ENCODE measurements around the gene EVA1A. TPM values are rescaled to one million over a fixed set of nuclear protein-coding genes. Genes with fewer than 3 reads are reported as not detected.

Gene EVA1A
- polyA plus RNA-seq, 5 donors, result 25.2 to 36.4 (median 30.1) TPM

DNA sequence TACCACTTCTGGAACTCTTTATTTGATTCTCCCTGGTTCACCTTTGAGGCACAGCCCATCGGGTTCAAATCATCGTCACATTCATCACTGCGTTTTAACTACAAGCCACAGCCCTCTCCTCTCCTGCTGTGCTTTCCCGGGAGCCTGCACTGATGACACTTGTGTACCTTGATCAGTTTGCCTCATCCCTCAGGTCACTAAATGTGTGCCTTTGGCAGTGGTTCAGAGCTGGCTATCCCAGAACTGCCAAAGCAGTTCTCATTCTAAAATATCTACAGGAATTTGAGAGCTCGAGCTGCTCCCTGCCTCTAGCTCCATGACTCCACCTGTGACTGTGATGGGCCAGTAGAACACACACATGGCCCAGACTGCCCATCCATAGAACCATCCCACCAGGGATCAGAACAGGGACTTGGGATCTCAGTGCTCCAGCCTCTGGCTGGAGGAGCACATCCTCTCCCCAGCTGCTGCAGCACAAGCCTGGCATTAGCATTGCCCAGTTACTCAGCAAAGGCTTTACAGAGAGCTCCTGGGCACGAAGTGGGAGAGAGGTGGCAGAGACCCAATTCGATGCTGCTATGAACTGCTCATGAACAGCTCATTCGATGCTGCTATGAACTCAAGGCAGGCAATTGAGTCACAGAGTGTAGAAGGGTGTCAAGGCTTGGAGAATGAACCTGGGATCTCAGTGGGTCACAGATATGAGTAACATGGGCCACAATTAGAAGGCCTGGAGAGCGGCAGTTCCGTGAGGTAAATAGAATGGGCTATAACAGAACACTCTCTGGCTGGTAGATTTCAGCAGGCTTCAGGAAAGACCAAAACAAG lies 41.9 kb downstream of the EVA1A start:
- DNase-seq, result no peak

DNA sequence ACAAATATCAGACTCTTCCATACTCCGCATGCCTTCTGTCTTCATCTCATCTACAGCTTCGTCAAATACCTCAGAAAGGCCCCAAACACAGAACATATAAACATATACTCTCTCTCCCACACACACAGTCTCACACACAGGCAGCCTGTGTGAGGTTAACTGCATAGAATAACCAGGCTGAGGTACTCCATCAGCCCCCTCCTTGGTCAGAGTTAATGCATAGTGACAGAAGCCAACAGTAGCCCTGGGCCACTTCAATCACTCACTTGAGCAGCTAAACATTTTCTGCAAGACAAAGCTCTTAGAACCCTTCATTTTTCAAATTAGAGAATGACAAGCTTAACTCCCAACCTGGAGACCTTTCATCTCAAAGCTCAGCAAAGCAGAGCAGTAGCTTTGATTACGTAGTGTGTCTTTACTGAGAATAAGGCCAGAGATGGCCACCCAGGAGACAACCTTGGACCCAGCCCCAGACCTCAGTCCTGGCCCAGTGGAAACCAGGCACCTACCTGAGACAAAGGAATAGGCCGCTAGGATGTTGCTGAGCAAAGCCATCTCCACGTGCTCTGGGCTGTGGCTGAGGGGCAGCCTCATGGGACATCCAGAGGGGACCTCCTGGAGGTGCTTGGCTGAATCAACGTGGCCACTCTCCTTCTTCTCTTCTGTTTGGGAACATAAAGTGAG lies 43.0 kb downstream of the EVA1A start:
- DNase-seq, result no peak

DNA sequence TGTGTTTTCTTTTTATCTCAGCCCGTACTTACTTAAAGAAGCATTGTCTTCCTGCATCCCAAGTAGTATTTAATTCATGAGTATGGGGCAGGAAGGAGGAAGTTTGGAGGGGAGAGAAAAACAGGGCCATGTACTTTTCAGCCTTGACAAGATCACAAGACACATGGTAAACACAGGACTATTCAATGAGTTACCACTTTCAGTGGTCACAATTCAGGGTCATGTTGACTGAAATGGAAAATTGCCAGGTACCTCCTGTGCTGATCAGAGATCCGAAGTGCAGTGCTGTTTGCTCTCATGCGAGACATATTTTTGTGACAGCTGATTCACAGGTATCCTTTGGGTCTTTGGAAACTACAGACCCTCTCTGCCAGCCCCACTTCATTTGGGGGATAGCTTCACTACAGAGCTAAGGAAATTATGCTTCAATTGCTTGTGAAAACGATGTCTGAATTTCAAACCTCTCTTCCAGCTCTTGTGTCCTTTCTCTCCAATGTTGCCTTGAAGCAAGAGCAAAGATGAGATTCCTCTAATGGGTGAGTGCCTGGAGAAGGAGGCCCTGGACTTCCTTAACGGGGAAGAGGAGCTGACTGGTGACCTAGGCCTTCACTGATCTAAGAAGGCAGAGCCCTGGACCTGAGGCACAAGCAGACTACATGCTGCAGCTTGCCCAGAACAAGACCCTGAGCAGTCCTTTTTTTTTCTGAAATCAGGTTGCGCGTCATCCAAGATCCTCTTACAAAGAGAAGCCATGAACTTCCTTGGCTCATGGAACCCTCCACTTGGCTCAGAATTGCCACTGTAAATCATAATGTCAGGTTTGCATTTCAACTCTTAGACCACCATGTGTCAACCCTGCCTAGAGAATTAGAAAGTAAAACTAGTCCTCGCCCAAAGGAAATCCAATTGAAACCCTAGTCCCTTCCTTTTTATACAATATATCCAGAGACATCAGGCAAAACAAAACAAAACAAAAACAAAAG lies 44.1 kb downstream of the EVA1A start:
- DNase-seq, result no peak

DNA sequence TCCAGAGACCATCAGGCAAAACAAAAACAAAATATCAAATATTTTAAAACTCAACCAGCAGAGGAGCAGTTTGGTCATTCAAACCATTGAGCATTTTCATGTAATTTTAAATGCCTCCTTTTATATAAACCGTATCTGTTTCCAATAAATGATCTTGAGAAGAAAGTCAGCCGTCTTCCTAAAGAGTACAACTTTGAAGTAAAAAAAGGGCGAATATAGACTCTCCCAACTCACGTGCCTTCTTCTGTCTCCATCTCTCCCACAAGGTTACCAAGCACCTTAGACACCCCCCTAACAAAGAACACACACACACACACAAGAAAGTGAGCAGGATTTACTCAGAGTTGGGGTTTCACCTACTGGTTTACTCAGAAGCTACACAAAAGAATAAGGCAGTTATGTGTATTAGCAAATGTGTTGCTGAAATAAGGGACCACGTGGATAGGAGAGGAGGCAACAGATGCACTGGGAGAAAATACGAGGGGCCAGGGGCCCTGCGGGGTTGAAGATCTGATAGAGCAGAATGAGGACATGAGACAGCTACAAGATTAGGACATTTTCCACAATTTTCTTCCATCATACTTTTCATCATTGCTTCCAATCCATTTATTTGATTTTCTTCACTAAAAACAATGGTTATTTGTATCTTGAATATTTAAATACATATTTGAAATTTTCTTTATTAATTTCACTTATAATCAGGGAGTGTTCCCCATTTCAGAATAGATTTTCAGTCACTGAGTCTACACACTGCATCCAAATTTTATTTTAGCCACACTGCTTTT lies 45.0 kb downstream of the EVA1A start:
- no peak for DNase-seq

DNA sequence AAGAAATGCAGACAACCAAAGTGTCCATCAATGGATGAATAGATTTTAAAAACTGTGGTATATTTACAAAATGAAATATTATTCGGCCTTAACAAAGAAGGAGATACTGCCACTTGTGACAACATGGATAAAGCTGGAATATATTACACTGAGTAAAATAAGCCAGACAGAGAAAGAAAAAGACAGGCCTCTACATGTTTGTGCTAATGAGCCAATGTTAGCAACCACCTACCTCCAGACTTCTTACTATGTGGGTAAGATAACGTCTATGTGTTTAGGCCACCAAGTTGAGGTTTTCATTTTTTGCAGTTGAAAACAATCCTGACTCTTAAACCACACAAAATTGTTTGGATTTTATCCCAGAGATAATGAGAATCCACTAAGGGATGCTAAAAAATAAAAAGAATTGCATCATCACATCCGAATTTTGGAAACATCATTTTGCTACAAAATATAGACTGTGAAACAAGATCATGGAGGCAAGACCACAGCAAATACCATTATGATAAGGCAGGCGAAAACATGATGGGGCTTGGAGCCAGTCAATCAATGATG lies 47.0 kb downstream of the EVA1A start:
- DNase-seq, result no peak

DNA sequence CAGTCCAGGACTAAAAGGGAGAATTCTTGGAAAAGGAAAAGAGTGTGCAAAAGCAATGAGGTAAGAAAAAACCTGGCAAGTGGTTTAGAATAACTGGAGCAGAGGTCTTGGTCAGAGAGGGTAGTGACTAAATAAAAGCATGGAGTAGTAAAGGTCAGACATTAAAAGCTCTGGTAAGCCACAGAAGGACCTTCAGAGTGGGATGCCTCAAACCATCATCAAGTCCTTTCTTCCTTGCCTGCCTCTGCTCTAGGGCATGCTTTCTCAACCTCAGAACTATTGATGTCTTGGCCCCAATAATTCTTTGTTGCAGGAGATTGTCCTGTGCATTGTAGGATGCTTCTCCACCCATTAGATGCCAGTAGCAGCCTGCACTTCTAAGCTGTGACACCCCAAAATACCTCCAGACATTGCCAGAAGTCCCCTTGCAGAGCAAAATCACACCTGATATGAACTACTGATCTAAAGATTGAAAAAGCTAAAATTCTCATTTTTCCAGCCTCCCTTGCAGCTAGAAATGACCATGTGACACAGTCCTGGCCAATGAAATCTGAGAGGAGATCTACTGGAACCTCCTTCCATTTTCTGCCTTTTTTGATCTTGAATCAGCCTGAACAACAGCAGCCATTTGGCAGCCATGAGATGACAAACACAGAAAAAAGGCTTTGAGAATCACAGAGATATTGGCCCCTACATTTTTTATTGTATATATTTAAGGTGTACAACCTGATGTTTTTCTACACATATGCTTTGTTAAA lies 48.1 kb downstream of the EVA1A start:
- DNase-seq, result no peak

DNA sequence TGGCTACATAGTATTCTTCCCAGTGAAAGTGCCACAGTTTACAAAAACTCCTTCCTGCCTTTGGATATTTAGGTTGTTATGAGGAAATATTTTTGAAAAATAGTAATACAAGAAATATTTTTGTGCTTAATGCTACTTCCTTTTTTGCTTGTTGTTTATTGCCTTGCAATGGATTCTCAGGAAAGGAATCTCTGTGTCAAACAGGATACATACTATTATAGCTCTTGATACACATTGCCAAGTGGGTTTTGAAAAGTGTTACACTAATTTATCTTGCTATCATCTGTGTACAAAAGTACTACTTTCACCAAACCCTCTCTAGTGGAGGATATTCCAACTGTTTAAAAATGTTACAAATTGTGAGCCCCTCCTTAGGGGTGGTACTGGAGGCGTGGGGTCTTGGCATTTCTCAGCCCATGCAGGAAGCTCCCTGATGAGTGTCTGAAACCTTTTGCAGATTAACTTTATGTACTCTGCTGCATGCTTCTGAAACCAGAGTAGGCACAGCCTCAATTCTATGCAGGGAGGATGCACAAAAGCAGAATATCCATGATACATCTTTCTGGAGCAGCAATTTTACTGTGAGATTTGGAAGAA lies 54.5 kb downstream of the EVA1A start:
- no peak for DNase-seq

DNA sequence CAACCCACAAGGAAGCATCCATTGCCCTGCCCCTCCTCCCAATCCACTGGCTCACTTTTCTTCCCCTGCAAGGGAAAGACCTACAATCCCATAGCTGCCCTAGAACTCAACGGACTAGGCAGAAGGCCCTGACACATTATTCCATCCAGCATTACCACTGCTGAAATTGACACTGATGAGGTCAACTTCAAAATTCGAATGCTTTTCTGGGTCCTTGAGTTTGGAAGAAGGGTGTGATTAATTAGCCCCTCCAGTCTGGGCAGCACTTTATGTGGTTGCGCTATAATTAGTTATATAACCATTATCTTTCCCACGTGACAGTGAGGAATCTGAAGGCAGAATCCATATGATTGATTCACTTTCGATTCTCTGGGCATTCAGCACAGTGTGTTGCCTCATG lies 55.7 kb downstream of the EVA1A start:
- DNase-seq, result no peak

DNA sequence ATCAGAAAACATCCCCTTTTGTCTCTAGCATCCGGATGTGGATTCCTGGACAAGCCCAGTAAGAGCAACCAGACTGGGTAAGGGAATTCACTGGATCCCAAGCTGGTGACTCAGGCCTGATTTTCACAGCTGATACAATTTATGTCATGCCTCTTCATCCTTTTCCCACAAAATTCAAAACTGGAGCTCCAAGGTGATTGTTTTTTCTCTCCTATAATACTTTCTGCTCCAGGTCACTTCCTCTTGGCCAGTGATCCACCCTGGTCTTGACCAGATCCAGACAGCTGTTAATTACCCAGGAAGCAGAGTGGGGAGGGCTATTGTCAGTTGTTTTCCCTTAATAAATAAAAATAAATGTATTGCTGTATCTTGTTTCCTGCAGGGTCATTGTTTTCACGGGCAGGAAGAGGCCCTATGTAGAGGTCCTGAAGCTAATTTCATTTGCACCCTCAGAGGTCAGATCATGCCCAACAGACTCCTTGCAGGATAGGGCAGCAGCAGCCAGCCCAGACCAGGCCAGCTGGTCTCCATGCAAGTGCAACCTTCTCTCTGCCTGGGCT lies 57.6 kb downstream of the EVA1A start:
- no peak for DNase-seq

DNA sequence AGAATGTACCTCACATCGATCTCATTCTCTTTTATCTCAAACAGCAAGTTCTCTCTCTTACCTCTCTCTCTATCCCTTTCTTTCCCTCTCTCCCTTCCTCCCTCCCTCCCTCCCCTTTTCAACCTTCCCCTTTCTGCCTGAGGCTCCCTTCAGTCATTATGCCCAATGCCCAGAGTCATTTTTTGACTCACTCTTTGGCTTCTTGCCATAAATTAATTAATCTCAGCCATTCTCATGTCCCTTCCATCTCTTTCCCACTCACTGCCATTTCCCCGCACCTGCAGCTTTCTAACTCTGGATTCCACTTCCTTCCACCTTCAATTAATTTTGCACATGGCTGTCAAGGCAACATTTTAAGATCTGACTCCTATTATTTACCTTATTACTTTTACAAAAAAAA lies 60.1 kb downstream of the EVA1A start:
- DNase-seq, result no peak

DNA sequence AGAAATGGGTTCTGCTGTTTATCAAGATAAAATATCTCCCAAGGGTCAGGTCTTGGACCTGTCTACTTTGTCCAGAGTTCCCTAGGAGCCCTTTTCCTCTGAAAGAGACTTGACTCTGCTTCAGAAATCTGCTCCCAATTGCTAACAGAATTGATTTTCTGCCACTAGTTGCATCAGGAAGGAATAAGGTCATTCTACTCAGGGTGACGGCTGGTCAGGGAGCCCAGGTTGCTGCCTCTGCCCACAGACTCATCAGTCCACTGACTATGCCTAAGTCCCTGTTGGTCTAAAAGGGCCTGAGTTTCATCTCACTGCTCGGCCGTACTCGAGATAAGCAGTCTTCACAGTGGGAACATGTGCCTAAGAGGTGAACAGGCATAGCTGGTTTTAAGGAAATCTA lies 61.2 kb downstream of the EVA1A start:
- DNase-seq, result no peak

DNA sequence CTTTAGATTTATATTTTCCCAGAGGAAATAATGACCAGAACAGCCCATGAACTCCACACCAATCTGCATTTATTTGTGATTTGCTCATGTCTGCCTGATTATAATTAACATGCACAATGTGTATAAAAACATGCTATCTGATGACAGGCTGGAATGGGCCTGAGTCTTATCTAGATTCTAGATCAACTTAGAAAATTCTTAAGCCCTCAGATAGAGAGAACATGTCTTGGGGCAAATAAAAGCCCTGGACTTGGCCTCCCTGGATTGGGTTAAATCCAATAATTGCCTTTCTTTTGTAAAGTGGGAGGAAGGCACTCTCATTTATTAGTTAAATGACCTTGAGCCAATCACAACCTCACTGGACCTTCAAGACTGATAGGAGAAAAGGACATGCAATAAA lies 61.8 kb downstream of the EVA1A start:
- no peak for DNase-seq

DNA sequence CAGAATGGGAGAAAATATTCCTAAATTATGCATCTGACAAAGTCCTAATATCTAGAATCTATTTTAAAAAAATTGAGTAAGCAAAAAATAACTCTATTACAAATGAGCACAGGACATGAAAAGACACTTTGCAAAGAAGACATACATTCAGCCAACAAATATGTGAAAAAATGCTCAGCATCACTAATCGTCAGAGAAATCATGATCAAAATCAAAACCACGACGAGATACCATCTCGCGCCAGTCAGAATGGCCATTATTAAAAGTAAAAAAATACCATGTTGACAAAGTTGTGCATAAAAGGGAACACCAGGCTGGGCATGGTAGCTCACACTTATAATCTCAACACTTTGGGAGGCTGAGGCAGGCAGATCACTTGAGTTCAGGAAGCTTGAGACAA lies 63.5 kb downstream of the EVA1A start:
- no peak for DNase-seq

DNA sequence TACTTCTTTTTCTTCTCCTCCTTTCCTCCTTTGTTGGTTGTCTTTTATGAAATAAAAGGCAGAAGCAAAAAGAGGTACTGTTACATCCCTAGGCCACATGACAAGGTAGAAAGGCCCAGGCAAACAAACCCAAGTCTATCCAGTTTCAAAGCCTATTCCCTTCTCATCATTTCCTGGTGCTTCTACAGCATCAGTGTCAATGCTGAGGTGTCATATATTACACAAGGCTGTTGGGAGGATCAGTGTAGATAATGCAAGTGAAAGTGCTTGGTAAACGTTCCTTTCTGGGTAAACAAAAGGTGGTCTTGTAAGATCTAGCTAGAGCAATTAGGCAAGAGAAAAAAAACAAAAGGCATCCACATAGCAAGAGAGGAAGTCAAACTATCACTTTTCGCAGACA lies 64.9 kb downstream of the EVA1A start:
- DNase-seq, result no peak

DNA sequence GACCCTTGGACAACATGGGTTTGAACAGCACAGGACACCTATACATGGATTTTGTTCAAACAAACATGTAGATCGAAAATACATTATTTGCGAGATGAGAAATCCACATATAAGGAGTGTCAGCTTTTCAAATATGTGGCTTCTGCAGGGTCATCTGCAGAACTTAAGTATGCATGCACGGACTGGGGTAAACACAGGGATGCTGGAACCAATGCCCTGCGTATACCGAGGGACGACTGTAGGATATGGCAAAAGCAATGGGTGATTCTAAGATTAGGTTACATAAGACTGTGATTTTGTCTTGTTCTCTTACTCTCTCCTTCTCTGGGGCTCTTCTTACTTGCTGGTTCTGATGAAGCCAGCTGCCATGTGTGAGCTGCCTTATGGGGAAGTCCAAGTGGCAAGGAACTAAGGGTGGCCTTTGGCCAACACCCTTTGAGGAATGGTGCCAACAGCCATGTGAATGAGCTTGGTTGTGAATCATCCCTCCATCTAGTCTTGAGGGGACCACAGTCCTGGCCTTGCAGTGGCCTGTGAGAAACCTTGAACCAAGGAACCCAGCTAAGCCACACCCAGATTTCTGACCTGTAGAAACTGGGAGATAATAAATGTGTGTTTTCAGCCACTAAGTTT lies 66.5 kb downstream of the EVA1A start:
- DNase-seq, result no peak

DNA sequence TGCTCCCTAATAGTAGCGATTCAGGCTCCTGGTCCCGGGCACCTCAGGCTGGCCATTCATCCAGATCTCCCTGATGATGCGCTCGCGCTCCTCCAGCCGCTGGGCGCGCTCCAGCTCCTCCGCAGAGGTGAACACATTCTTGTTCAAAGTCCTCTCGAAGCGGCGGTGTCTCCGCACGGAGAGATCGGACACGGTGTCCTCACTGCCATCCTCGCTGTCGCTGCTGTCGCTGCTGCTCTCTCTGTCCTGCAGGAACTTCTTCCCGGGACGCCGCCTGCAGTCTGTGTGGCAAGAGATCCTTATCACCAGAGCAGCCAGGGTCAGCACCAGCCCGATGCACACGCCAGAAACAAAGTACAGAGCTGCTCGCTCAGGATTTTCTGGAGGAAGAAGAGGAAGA lies 67.5 kb downstream of the EVA1A start:
- DNase-seq, result no peak

DNA sequence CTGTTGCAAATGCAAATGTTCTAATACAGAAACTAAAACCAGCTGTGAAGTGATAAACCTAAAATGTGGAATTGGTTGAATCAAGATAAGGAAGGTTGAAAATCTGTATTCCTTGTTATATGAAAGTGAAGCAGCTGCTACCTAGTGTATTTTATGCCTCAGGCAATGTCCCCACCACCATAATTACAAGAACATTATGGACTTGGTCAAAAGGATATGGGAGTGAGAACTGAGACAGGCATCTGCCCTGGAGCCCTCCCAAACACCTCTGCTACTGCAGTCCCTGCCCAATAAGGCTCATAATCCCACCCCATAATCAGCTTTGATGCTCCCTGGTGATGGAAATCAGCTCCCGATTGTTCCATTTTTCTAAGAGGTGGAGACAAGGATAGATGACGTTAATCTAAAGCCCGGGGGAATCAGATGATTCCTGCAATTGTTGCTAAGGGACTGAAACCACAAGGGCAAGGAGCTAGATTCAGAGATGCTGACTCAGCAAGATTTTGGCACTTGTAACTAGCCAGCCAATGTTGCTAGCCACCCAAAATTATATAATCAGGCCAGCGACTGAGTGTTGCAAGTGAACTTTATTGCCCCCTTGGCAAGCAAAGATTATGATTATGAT lies 69.5 kb downstream of the EVA1A start:
- no peak for DNase-seq

DNA sequence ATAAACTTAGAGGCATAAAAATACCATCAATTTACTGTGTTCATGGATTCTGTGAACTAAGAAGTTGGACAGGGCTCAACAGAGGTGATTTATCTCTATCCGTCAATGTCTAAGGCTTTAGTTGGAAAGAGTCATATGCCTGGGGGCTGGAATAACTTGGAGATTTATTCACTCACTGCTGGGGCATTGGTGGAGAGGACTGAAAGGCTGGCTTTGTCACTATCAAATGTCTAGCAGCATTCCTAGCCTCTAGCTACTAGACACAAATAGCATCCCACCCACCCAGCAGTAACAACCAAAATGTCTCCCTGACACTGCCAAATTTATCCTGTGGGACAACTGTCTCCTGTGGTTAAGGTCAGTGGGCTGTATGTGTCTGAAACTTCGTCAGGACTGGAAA lies 71.0 kb downstream of the EVA1A start:
- no peak for DNase-seq

DNA sequence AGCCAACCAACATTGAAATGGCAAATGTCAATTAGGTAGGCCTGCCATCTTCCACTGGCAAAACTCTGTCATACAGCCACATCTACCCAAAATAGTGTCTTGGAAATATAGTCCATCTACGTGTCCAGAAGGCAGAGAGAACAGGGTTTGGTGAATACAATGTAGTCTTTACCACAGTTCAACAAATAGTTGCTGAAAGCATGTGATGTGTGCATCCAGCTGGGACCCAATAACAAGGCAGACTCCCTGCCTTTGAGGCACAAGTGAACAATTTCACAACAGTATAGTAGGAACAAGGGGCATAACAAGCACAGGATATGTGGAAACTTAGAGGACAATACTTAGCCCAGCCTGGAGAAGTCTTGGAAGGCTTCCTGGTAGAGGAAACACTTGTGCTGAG lies 72.6 kb downstream of the EVA1A start:
- no peak for DNase-seq
